ENCODE data around the gene TRIM63.

Gene TRIM63

DNA sequence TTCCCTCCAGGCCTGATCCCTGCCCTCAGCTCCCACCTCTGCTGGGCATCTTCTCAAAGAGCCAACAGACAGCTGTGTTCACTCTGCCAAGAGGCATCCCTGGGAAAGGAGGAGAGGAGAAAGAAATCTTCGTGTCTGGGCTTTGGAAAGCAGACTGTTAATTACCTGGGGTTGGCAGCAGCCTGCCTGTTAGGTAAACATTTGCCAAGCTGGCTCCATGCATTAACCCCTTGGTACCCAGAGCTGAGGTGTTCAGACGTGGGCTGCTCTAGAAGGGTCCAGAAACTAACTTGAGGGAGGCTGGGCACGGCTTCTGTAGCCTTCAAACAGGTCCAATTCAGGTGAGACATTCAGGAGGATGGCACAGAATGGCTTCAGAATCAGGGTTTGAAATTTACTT, 54.6 kb downstream of the TRIM63 start:
- no peak for DNase-seq

DNA sequence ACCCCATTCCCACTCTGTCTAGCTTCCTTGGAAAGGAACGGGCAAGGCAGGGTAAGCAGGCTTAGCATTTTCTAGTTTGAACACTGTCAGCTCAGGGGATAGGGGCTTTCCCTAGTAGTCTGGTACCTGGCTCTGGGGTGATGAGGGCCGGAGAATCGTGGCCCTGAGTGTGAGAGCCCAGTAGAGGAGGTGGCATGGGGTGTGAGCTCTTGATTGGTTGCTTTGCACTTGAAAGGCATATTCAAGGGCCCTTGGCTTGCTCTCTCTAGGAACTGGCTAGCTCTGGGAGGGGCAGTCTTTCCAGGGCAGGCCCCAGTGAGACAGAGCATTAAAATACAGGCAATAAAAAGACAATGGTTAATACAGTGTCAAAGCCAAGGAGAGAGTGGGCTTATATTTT, 56.6 kb downstream of the TRIM63 start:
- DNase-seq, result peak; percentile 55

- DNase-seq, result no peak
These were observed 57.5 kb downstream of the TRIM63 start for GRCh38 chr1:26009796-26010447.

- no peak for DNase-seq
These were observed 60.7 kb downstream of the TRIM63 start for GRCh38 chr1:26006710-26007109.

GRCh38 chr1:26005434-26006105, 61.9 kb downstream of the TRIM63 start:
- no peak for DNase-seq

GRCh38 chr1:26003756-26004155, 63.7 kb downstream of the TRIM63 start:
- DNase-seq, result peak; percentile 73

DNA sequence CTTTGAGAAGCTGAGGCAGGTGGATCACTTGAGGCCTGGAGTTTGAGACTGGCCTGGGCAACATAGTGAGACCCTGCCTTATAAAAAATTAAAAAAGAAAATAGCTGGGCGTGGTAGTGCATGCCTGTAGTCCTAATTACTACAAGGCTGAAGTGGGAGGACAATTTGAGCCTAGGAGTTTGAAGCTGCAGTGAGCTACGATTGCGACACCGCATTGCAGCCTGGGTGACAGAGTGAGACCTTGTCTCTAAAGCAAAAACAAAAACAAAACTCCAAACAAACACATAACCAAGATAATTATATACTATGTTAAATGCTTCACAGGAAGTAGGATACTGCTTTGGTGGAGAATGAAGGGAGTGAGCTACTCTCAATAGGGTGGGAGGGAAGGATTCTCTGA, 64.2 kb downstream of the TRIM63 start:
- no peak for DNase-seq

All from DMS79 treated with DMSO at 0.1 percent for 48 hours (cell line).